Loucy (cell line): ENCODE results near the gene CTU2.

Experiments
- H2AFZ ChIP-seq: fragments of 200-600 bp; sonication (generic); 2 replicates; pipeline ENCODE4 v1.6.0; 2016; ENCODE audit warnings: antibody characterized with exemption, mild to moderate bottlenecking, low read length, moderate library complexity
- H3F3A ChIP-seq: fragments of 200-600 bp; 2 replicates; pipeline ENCODE4 v1.6.0; 2016; ENCODE audit warnings: antibody characterized with exemption, low read depth, mild to moderate bottlenecking
- H3K27me3 ChIP-seq: fragments of 200-600 bp; sonication (generic); 2 replicates; pipeline ENCODE4 v1.6.1; 2014; ENCODE audit warnings: low read length, mild to moderate bottlenecking; ENCODE audit not compliant: insufficient read depth, poor library complexity, severe bottlenecking
- H3K36me3 ChIP-seq: fragments of 200-600 bp; sonication (generic); 2 replicates; pipeline ENCODE4 v1.6.1; 2016; ENCODE audit warnings: low read length; ENCODE audit not compliant: insufficient read depth
- H3K4me1 ChIP-seq: fragments of 200-600 bp; sonication (generic); 2 replicates; pipeline ENCODE4 v1.5.1; 2014; ENCODE audit warnings: low read length, mild to moderate bottlenecking; ENCODE audit not compliant: insufficient read depth, poor library complexity, severe bottlenecking
- H3K4me2 ChIP-seq: fragments of 200-600 bp; sonication (generic); 2 replicates; pipeline ENCODE4 v1.6.0; 2014; ENCODE audit warnings: antibody characterized with exemption, low read length, low read depth, mild to moderate bottlenecking; ENCODE audit not compliant: poor library complexity, severe bottlenecking
- H3K4me3 ChIP-seq: fragments of 200-600 bp; sonication (generic); 2 replicates; pipeline ENCODE4 v1.5.1; 2014; ENCODE audit warnings: low read length, mild to moderate bottlenecking, mixed read lengths; ENCODE audit not compliant: poor library complexity, severe bottlenecking
- H3K79me2 ChIP-seq: fragments of 200-600 bp; sonication (generic); 2 replicates; pipeline ENCODE4 v1.6.1; 2014; ENCODE audit warnings: low read length; ENCODE audit not compliant: insufficient read depth
- H3K9ac ChIP-seq: fragments of 200-600 bp; sonication (generic); 2 replicates; pipeline ENCODE4 v1.6.0; 2014; ENCODE audit warnings: mild to moderate bottlenecking, low read depth, low read length, moderate library complexity; ENCODE audit not compliant: poor library complexity, severe bottlenecking
- H3K9me2 ChIP-seq: fragments of 200-600 bp; sonication (generic); replicated peaks from 2 replicates; pipeline ENCODE4 v1.6.1; 2016; ENCODE audit warnings: low read depth, low read length, mixed read lengths
- H3K9me3 ChIP-seq: fragments of 200-600 bp; sonication (generic); 2 replicates; pipeline ENCODE4 v1.6.1; 2014; ENCODE audit warnings: mild to moderate bottlenecking, antibody characterized with exemption, low read length, low read depth; ENCODE audit not compliant: insufficient read depth
- H4K20me1 ChIP-seq: fragments of 200-600 bp; sonication (generic); 2 replicates; pipeline ENCODE4 v1.6.0; 2014; ENCODE audit warnings: antibody characterized with exemption, low read length, mild to moderate bottlenecking; ENCODE audit not compliant: insufficient read depth, poor library complexity, severe bottlenecking
- EZH2phosphoT487 ChIP-seq: fragments of 200-600 bp; IDR thresholded peaks from 2 replicates; pipeline ENCODE4 v1.6.1; 2018; ENCODE audit warnings: antibody characterized with exemption, mild to moderate bottlenecking, moderate library complexity, borderline replicate concordance
- TF ChIP-seq, protein P1 (sequence below): fragments of 200-600 bp; sonication (generic); conservative IDR thresholded peaks from 2 replicates; pipeline ENCODE4 v1.5.1; 2014; ENCODE audit warnings: mild to moderate bottlenecking, antibody characterized with exemption, low read length

Gene CTU2

GRCh38 chr16:88754109-88754911, 48.0 kb downstream of the CTU2 start:
- Histone ChIP-seq H2AFZ (no peak overlapping the region), H3K9me3 (no peaks in the 10 kb centered on the region), H3K9ac (no peak overlapping the region), H3K4me1 (no peaks in the 10 kb centered on the region), H3F3A (no peaks in the 10 kb centered on the region), H4K20me1 (peaks cover 9% of the 10 kb centered on the region), H3K79me2 (peaks cover 38% of the 10 kb centered on the region; the same call in 1 of the 2 replicates), H3K27me3 (no peaks in the 10 kb centered on the region), H3K4me2 (no peak overlapping the region), H3K36me3 (no peaks in the 10 kb centered on the region; the same call in 1 of the 2 replicates), H3K9me2 (no peaks in the 10 kb centered on the region), H3K4me3 (no peak overlapping the region)
- no peak for TF ChIP-seq EZH2phosphoT487
- TF ChIP-seq, protein P1, sequence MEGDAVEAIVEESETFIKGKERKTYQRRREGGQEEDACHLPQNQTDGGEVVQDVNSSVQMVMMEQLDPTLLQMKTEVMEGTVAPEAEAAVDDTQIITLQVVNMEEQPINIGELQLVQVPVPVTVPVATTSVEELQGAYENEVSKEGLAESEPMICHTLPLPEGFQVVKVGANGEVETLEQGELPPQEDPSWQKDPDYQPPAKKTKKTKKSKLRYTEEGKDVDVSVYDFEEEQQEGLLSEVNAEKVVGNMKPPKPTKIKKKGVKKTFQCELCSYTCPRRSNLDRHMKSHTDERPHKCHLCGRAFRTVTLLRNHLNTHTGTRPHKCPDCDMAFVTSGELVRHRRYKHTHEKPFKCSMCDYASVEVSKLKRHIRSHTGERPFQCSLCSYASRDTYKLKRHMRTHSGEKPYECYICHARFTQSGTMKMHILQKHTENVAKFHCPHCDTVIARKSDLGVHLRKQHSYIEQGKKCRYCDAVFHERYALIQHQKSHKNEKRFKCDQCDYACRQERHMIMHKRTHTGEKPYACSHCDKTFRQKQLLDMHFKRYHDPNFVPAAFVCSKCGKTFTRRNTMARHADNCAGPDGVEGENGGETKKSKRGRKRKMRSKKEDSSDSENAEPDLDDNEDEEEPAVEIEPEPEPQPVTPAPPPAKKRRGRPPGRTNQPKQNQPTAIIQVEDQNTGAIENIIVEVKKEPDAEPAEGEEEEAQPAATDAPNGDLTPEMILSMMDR, result no peak

GRCh38 chr16:88754912-88755744, 48.8 kb downstream of the CTU2 start:
- Histone ChIP-seq H3K27me3 (no peaks in the 10 kb centered on the region), H3K4me2 (no peak overlapping the region), H2AFZ (no peak overlapping the region), H3K79me2 (peaks cover 41% of the 10 kb centered on the region; the same call in 1 of the 2 replicates), H4K20me1 (peaks cover 12% of the 10 kb centered on the region), H3K9me3 (no peaks in the 10 kb centered on the region), H3K9ac (no peak overlapping the region), H3K9me2 (no peaks in the 10 kb centered on the region), H3K36me3 (no peaks in the 10 kb centered on the region; the same call in 1 of the 2 replicates), H3K4me1 (no peaks in the 10 kb centered on the region), H3K4me3 (no peak overlapping the region), H3F3A (no peaks in the 10 kb centered on the region)
- TF ChIP-seq EZH2phosphoT487, result no peak
- TF ChIP-seq, protein P1, result no peak

GRCh38 chr16:88755745-88756443, 49.6 kb downstream of the CTU2 start:
- Histone ChIP-seq H3K4me2 (no peak overlapping the region), H3K9me2 (no peaks in the 10 kb centered on the region), H3K27me3 (no peaks in the 10 kb centered on the region), H3K4me3 (no peak overlapping the region), H3K79me2 (peaks cover 40% of the 10 kb centered on the region; the same call in 1 of the 2 replicates), H3F3A (no peaks in the 10 kb centered on the region), H4K20me1 (peaks cover 15% of the 10 kb centered on the region), H3K36me3 (no peaks in the 10 kb centered on the region; the same call in 1 of the 2 replicates), H3K9ac (no peak overlapping the region), H3K4me1 (no peaks in the 10 kb centered on the region), H3K9me3 (no peaks in the 10 kb centered on the region), H2AFZ (no peak overlapping the region)
- no peak for TF ChIP-seq EZH2phosphoT487
- TF ChIP-seq, protein P1, result no peak
